Measurements from ENCODE around the gene IGFBP3.

- TF ChIP-seq POLR2A (IDR thresholded peaks at IDR 0.05) (no peak), POLR2AphosphoS5 (IDR thresholded peaks at IDR 0.05) (no peak), EP300 (IDR thresholded peaks at IDR 0.05) (no peak)
- TF ChIP-seq, protein P1, sequence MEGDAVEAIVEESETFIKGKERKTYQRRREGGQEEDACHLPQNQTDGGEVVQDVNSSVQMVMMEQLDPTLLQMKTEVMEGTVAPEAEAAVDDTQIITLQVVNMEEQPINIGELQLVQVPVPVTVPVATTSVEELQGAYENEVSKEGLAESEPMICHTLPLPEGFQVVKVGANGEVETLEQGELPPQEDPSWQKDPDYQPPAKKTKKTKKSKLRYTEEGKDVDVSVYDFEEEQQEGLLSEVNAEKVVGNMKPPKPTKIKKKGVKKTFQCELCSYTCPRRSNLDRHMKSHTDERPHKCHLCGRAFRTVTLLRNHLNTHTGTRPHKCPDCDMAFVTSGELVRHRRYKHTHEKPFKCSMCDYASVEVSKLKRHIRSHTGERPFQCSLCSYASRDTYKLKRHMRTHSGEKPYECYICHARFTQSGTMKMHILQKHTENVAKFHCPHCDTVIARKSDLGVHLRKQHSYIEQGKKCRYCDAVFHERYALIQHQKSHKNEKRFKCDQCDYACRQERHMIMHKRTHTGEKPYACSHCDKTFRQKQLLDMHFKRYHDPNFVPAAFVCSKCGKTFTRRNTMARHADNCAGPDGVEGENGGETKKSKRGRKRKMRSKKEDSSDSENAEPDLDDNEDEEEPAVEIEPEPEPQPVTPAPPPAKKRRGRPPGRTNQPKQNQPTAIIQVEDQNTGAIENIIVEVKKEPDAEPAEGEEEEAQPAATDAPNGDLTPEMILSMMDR (IDR thresholded peaks at IDR 0.05), result no peak
These were observed 18.5 kb upstream of the IGFBP3 start for GRCh38 chr7:45939574-45939973.

Measured in gastroesophageal sphincter (tissue), 3 donors.